Activated naive CD8-positive, alpha-beta T cell treated with anti-CD3 and anti-CD28 coated beads for 36 hours (primary cell): ENCODE data around the gene STKLD1. TPM values are rescaled to one million over a fixed set of nuclear protein-coding genes. Genes with fewer than 3 reads are reported as not detected.
"Not testable (repeated sequence)": the region's sequence is repeated elsewhere in the genome, so short reads cannot be mapped to it uniquely, and the experiment has no call there.

Source experiments
- DNase-seq: peaks from one replicate; pipeline ENCODE4 v3.0.0; 2021
- H3K27ac Mint-ChIP-seq: one replicate; pipeline ENCODE4 v1.8.0; 2022; ENCODE audit warnings: mild to moderate bottlenecking, moderate library complexity, mixed read lengths
- H3K27me3 Mint-ChIP-seq: one replicate; pipeline ENCODE4 v1.8.0; 2022; ENCODE audit warnings: mild to moderate bottlenecking, mixed read lengths
- H3K36me3 Mint-ChIP-seq: one replicate; pipeline ENCODE4 v1.8.0; 2021; ENCODE audit warnings: mild to moderate bottlenecking, mixed read lengths
- H3K4me1 Mint-ChIP-seq: one replicate; pipeline ENCODE4 v1.8.0; 2021; ENCODE audit warnings: mixed read lengths
- H3K4me3 Mint-ChIP-seq: one replicate; pipeline ENCODE4 v1.8.0; 2022; ENCODE audit warnings: mild to moderate bottlenecking, moderate library complexity, mixed read lengths
- H3K9me3 Mint-ChIP-seq: one replicate; pipeline ENCODE4 v1.8.0; 2022; ENCODE audit warnings: mixed read lengths
- total RNA-seq, 2 experiments: library from RNA; stranded (reverse); gene quantifications; one replicate each; pipeline ENCODE4 v1.2.3, GENCODE V29; 2021

The STKLD1 gene
- total RNA-seq, 2 experiments from 2014 or later, result 0.16 to 0.31 TPM

DNA sequence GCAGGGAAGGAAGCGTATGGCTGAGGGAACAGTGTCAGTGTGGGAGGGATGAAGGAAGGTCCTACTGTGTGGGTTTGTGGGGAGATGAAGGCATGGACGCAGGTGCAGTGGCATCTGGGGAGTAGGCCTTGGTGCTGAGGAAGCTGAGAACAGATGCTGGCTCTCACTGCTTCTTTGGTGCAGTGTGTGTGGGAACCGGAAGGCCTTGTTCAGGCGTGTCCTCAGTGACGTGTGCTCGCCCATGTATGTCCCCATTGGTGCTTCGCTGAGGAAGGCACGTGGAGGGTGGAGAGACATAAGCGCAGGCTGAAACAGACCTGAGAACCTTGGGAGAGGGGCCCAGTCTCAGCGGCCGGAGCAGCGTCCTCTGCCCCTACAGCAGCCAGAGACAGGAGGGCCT lies 64.7 kb downstream of the STKLD1 start:
- DNase-seq, result no peak
- H3K27me3 Mint-ChIP-seq, result no peaks in the 10 kb centered on the region
- H3K4me1 Mint-ChIP-seq, result peaks cover 4% of the 10 kb centered on the region
- H3K9me3 Mint-ChIP-seq, result no peaks in the 10 kb centered on the region
- H3K27ac Mint-ChIP-seq, result no peak overlapping the region
- H3K4me3 Mint-ChIP-seq, result no peak overlapping the region
- no peaks in the 10 kb centered on the region for H3K36me3 Mint-ChIP-seq

DNA sequence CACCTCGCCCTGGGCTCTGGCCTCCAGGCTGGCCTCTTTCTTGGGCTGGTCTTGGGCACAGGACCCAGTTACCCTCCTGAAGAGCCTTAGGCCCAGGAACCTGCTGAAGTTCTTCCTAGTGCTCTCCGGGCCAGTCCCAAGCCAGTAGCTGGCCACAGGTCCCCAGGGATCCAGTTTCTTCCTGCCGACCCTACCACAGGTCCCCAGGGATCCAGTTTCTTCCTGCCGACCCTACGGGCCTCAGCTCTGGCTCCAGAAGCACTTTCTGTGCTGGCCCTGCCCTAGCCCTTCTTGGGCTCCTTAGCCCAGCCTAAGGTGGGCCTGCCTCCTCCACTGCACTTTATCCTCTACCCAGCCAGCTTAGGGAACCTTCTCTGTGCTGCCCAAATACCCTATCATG lies 65.4 kb downstream of the STKLD1 start:
- peaks cover 4% of the 10 kb centered on the region for H3K4me1 Mint-ChIP-seq
- DNase-seq, result no peak
- no peak overlapping the region for H3K4me3 Mint-ChIP-seq
- H3K27me3 Mint-ChIP-seq, result no peaks in the 10 kb centered on the region
- H3K36me3 Mint-ChIP-seq, result no peaks in the 10 kb centered on the region
- H3K27ac Mint-ChIP-seq, result no peak overlapping the region
- no peaks in the 10 kb centered on the region for H3K9me3 Mint-ChIP-seq

DNA sequence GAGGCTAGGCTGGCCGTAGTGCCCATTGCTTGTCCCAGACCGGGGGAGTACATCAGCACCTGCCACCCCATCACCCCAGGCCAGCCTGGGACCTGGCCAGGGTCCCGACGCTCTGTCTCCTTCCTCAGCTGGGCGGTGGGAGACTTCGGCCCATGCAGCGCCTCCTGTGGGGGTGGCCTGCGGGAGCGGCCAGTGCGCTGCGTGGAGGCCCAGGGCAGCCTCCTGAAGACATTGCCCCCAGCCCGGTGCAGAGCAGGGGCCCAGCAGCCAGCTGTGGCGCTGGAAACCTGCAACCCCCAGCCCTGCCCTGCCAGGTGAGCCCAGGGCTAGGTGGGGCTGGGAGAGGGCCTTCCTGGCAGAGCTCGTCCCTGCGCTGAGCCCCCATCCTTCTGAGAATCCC lies 67.1 kb downstream of the STKLD1 start:
- no peak for DNase-seq
- H3K4me1 Mint-ChIP-seq, result peaks cover 4% of the 10 kb centered on the region
- H3K4me3 Mint-ChIP-seq, result no peak overlapping the region
- H3K36me3 Mint-ChIP-seq, result no peaks in the 10 kb centered on the region
- H3K27ac Mint-ChIP-seq, result no peak overlapping the region
- no peaks in the 10 kb centered on the region for H3K9me3 Mint-ChIP-seq
- H3K27me3 Mint-ChIP-seq, result no peaks in the 10 kb centered on the region

DNA sequence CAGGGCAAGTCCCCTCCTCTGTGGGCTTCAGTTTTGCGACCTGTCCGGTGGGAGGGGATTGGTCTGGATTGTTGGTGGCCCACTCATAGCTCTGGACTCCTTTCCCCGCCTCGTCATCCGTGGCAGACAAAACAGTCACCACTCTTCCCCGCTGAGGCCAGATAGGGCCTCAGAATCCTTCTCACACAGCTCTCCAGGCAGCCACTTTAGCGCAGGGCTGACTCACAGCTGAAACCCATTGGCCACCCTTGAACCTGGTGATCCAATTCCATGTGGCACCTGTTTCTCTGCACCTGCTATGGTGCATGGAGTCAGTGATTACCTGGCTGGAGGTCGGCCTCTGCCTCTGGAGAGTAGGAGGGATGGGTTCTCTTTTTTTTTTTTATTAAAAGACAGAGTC lies 67.8 kb downstream of the STKLD1 start:
- DNase-seq, result no peak
- Mint-ChIP-seq H3K4me1 (peaks cover 4% of the 10 kb centered on the region), H3K27me3 (no peaks in the 10 kb centered on the region), H3K4me3 (no peak overlapping the region), H3K9me3 (no peaks in the 10 kb centered on the region), H3K27ac (no peak overlapping the region), H3K36me3 (no peaks in the 10 kb centered on the region)

DNA sequence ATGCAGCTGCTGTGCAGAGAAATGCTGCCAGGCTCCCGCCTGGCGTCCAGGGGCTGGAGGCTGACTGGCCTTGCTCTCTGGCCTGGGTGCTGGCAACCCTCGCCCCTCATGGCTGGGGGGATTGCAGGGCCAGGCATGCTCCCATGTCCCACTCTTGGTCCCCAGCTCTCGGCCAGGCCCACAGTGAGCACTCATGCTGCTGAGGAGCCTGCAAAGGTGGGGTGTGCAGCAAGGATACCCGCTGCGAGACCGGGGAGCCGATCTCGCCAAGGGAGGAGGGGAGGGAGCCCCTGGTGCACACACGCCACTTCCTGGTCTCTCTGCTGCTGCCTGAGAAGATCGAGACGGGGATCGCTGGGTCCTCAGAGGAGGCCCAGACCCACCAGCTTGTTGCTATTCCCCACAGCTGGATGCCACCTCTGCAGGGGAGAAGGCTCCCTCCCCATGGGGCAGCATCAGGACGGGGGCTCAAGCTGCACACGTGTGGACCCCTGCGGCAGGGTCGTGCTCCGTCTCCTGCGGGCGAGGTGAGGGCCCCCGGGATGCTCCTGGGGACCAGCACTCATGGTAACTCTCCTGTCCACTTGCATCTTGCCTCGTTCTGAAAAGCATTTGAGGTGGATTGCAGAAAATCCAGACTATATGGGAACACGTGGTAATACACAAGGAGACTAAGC lies 69.3 kb downstream of the STKLD1 start:
- no peak for DNase-seq
- Mint-ChIP-seq H3K9me3 (no peaks in the 10 kb centered on the region), H3K4me3 (no peak overlapping the region), H3K27me3 (no peaks in the 10 kb centered on the region), H3K4me1 (no peaks in the 10 kb centered on the region), H3K27ac (no peak overlapping the region), H3K36me3 (no peaks in the 10 kb centered on the region)

DNA sequence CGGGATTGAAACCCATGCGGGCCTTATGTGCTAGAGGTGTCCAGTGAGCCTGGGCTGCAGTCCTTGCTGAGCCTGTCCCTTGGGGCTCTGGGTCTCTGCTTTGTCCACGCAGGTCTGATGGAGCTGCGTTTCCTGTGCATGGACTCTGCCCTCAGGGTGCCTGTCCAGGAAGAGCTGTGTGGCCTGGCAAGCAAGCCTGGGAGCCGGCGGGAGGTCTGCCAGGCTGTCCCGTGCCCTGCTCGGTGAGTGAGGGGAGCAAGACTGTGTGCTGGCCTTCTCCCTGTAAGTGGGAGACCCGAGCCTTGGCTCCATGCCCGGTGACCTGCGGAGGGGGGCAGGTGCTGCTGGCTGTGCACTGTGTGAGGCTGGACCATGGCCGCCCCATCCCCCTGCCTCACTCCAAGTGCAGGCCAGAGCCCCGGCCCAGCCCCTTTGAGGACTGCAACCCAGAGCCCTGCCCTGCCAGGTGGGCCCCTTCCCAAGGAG lies 72.4 kb downstream of the STKLD1 start:
- DNase-seq, result no peak
- H3K36me3 Mint-ChIP-seq, result no peaks in the 10 kb centered on the region
- H3K27ac Mint-ChIP-seq, result no peak overlapping the region
- no peaks in the 10 kb centered on the region for H3K4me1 Mint-ChIP-seq
- no peak overlapping the region for H3K4me3 Mint-ChIP-seq
- no peaks in the 10 kb centered on the region for H3K27me3 Mint-ChIP-seq
- no peaks in the 10 kb centered on the region for H3K9me3 Mint-ChIP-seq

DNA sequence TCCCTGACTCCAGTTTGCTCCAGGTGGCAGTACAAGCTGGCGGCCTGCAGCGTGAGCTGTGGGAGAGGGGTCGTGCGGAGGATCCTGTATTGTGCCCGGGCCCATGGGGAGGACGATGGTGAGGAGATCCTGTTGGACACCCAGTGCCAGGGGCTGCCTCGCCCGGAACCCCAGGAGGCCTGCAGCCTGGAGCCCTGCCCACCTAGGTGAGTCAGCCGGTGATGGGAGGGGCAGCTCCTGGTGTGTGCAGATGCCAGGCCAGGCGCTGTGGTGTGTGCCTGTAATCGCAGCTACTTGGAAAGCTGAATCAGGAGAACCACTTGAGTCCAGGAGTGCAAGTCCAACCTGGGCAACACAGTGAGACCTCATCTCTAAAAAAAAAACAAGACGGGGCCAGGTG lies 73.6 kb downstream of the STKLD1 start:
- Mint-ChIP-seq H3K27ac (no peak overlapping the region), H3K4me3 (no peak overlapping the region), H3K27me3 (no peaks in the 10 kb centered on the region), H3K4me1 (no peaks in the 10 kb centered on the region), H3K9me3 (no peaks in the 10 kb centered on the region), H3K36me3 (no peaks in the 10 kb centered on the region)
- no peak for DNase-seq

DNA sequence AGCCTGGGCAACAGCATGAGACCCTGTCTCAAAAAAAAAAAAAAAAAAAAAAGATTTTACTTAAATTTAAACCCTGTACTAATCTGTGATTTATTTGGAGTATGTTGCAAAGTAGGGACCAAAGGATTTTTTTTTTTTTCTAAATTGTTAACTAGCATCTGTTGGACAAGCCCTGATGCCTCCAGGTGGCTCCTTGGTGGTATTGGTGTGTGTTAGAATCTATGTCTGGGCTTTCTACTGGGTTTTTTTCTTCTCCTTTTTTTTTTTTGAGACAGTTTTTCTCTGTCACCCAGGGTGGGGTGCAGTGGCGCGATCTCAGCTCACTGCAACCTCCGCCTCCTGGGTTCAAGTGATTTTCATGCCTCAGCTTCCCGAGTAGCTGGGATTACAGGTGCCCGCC lies 75.7 kb downstream of the STKLD1 start:
- H3K4me3 Mint-ChIP-seq, H3K9me3 Mint-ChIP-seq, H3K27me3 Mint-ChIP-seq, DNase-seq, H3K36me3 Mint-ChIP-seq, H3K4me1 Mint-ChIP-seq, H3K27ac Mint-ChIP-seq: not testable (repeated sequence)

DNA sequence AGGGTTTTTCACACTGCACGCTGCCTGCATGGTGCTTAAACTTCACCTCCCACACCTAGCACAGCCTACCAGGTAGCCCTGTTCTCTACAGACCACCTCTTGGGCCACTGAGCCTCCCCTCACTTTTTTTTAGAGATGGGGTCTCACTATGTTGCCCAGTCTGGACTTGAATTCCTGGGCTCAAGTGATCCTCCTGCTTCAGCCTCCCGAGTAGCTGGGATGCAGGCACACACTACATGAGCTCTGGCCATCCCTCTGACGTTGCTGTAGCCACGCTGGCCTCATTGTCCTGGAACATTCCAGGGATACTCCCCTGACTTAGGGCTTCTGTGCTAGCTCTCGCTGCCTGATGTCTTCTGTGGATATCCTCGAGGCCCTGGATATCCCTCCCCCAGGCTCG lies 76.4 kb downstream of the STKLD1 start:
- Mint-ChIP-seq H3K4me3 (no peak overlapping the region), H3K27ac (no peak overlapping the region), H3K9me3 (no peaks in the 10 kb centered on the region), H3K27me3 (no peaks in the 10 kb centered on the region), H3K4me1 (no peaks in the 10 kb centered on the region), H3K36me3 (no peaks in the 10 kb centered on the region)
- no peak for DNase-seq

DNA sequence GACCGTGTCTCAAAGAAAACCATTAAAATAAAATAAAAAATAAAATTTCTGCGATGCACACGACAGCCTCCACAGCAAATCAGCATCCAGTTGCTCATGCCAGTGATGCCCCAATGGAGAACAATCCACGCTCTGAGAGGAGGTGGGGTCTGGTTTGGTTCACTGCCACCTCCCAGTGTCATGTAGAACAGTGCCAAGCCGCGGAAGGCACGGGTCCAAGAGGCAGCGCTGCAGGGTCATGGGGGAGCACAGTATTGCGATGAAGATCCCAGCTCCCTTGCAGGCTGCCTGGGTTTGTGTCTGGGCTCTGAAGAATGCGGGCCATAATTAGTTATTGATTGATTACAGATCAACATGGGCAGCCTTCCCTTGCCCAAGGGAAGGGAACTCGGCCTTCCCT lies 77.5 kb downstream of the STKLD1 start:
- DNase-seq, result no peak
- no peaks in the 10 kb centered on the region for H3K36me3 Mint-ChIP-seq
- no peak overlapping the region for H3K27ac Mint-ChIP-seq
- H3K4me3 Mint-ChIP-seq, result no peak overlapping the region
- no peaks in the 10 kb centered on the region for H3K9me3 Mint-ChIP-seq
- no peaks in the 10 kb centered on the region for H3K4me1 Mint-ChIP-seq
- no peaks in the 10 kb centered on the region for H3K27me3 Mint-ChIP-seq

DNA sequence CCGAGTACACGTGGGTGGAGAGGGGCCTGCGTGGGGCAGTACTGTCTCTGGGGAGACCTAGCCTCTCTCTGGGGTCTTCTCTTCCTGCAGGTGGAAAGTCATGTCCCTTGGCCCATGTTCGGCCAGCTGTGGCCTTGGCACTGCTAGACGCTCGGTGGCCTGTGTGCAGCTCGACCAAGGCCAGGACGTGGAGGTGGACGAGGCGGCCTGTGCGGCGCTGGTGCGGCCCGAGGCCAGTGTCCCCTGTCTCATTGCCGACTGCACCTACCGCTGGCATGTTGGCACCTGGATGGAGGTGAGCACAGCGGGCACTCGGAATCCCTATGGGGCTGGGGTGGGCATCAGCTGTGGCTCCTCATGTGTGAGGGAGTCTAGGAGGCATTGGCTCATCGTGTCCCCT lies 78.2 kb downstream of the STKLD1 start:
- Mint-ChIP-seq H3K4me3 (no peak overlapping the region), H3K4me1 (peaks cover under 1% of the 10 kb centered on the region)

DNA sequence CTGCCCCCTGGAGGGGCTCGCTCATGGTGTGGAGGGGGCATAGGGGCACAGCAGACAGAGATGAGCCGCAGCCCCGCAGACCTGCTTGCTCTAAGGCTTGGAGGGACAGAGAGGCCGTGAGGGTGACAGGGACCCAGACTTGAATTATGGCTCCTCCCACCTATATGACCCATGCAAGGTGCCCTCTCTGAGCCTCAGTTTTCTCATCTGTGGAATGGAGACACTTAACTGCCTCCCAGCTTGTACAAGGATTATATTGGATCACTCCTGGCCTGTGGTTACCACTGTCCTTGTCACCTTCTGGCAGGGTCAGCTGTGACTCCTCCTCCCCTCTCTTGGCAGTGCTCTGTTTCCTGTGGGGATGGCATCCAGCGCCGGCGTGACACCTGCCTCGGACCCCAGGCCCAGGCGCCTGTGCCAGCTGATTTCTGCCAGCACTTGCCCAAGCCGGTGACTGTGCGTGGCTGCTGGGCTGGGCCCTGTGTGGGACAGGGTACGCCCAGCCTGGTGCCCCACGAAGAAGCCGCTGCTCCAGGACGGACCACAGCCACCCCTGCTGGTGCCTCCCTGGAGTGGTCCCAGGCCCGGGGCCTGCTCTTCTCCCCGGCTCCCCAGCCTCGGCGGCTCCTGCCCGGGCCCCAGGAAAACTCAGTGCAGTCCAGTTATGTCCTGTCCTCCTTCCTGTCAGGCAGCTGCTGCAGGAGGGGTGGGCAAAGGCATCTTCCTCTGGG lies 78.9 kb downstream of the STKLD1 start:
- H3K4me3 Mint-ChIP-seq, result no peak overlapping the region

More for the DNA sequence above, 78.2 kb downstream of the STKLD1 start:
- no peak for DNase-seq
- no peak overlapping the region for H3K27ac Mint-ChIP-seq
- H3K36me3 Mint-ChIP-seq, result no peaks in the 10 kb centered on the region
- no peaks in the 10 kb centered on the region for H3K9me3 Mint-ChIP-seq
- no peaks in the 10 kb centered on the region for H3K27me3 Mint-ChIP-seq

More for the DNA sequence above, 78.9 kb downstream of the STKLD1 start:
- Mint-ChIP-seq H3K9me3 (no peaks in the 10 kb centered on the region), H3K36me3 (no peaks in the 10 kb centered on the region), H3K4me1 (peaks cover 2% of the 10 kb centered on the region), H3K27ac (no peak overlapping the region), H3K27me3 (no peaks in the 10 kb centered on the region)
- DNase-seq, result no peak

Other genes with a start within 250 kb of the STKLD1 start
- gene GBGT1, start 212.5 kb upstream of the STKLD1 start, total RNA-seq, result 1 to 10 TPM; 1.6 to 2.9 TPM
- not detected for gene OBP2B, start 167.1 kb upstream of the STKLD1 start, total RNA-seq
- not detected for gene ABO, start 101.2 kb upstream of the STKLD1 start, total RNA-seq
- gene SURF6, start 40.2 kb upstream of the STKLD1 start, total RNA-seq, result 10 to 100 TPM; 31.8 to 33.0 TPM
- gene MED22, start 28.2 kb upstream of the STKLD1 start, total RNA-seq, result 10 to 100 TPM; 42.3 to 45.2 TPM
- gene RPL7A, start 28.1 kb upstream of the STKLD1 start, total RNA-seq, result 1,000 to 10,000 TPM; 3,142 to 3,195 TPM
- 10 to 100 TPM; 25.4 to 26.6 TPM for gene SURF1, start 19.9 kb upstream of the STKLD1 start, total RNA-seq
- gene SURF2, start 19.8 kb upstream of the STKLD1 start, total RNA-seq, result 10 to 100 TPM; 30.7 to 32.2 TPM
- 100 to 1,000 TPM; 197 to 198 TPM for gene SURF4, start 306 bp upstream of the STKLD1 start, total RNA-seq
- gene REXO4, start 41.6 kb downstream of the STKLD1 start, total RNA-seq, result 10 to 100 TPM; 45.3 to 47.7 TPM
- gene ADAMTS13, start 46.0 kb downstream of the STKLD1 start, total RNA-seq, result 1 to 10 TPM; 1.0 to 1.5 TPM
- 1 to 10 TPM in 1 of 2 experiments, under 1 TPM in 1; 0.54 to 1.4 TPM for gene CACFD1, start 83.6 kb downstream of the STKLD1 start, total RNA-seq
- gene SLC2A6, start 102.7 kb downstream of the STKLD1 start, total RNA-seq, result 1 to 10 TPM; 8.9 to 9.3 TPM
- not detected for gene MYMK, start 148.6 kb downstream of the STKLD1 start, total RNA-seq
- under 1 TPM; 0.29 to 0.34 TPM for gene ADAMTSL2, start 158.3 kb downstream of the STKLD1 start, total RNA-seq
- gene FAM163B, start 233.0 kb downstream of the STKLD1 start, total RNA-seq, result not detected